Measurements from ENCODE around the gene MPL.
"Not testable (repeated sequence)": the region's sequence is repeated elsewhere in the genome, so short reads cannot be mapped to it uniquely, and the experiment has no call there.

MPL gene

GRCh38 chr1:43358121-43358745, 20.6 kb downstream of the MPL start:
- DNase-seq: no peak

GRCh38 chr1:43358746-43359693, 21.4 kb downstream of the MPL start, which contains the start of gene CDC20:
Gene CDC20, plus strand, starts transcription at chr1:43358981. Its CDS starts 235 bp downstream, at chr1:43359216.
- DNase-seq: peak; percentile 99

GRCh38 chr1:43359696-43360095, 22.1 kb downstream of the MPL start:
- no peak for DNase-seq

- no peak for DNase-seq
Measured at GRCh38 chr1:43360616-43361015, 23.0 kb downstream of the MPL start.

- no peak for DNase-seq
Measured at GRCh38 chr1:43363283-43363934, 25.8 kb downstream of the MPL start.

GRCh38 chr1:43363935-43364525, 26.4 kb downstream of the MPL start:
- no peak for DNase-seq

- no peak for DNase-seq
Measured at GRCh38 chr1:43365678-43366077, 28.1 kb downstream of the MPL start.

GRCh38 chr1:43366179-43366578, 28.6 kb downstream of the MPL start:
- no peak for DNase-seq

GRCh38 chr1:43366601-43367025, 29.0 kb downstream of the MPL start:
- DNase-seq: no peak

GRCh38 chr1:43367026-43367903, 29.6 kb downstream of the MPL start:
- DNase-seq: no peak

GRCh38 chr1:43367904-43368645, 30.5 kb downstream of the MPL start, which contains the start of gene ELOVL1:
Gene ELOVL1, minus strand, starts transcription at chr1:43368011. Its CDS starts 2,402 bp downstream, at chr1:43365609.
- peak; percentile 85 for DNase-seq

GRCh38 chr1:43368646-43369020, 31.0 kb downstream of the MPL start:
- DNase-seq: no peak

- DNase-seq: not testable (repeated sequence)
Measured at GRCh38 chr1:43369779-43370178, 32.2 kb downstream of the MPL start.

GRCh38 chr1:43370564-43370963, 32.9 kb downstream of the MPL start:
- no peak for DNase-seq

GRCh38 chr1:43372172-43372571, 34.6 kb downstream of the MPL start:
- no peak for DNase-seq

- no peak for DNase-seq
Measured at GRCh38 chr1:43373066-43373940, 35.7 kb downstream of the MPL start.

- DNase-seq: no peak
Measured at GRCh38 chr1:43376723-43377235, 39.2 kb downstream of the MPL start.

GRCh38 chr1:43377831-43378230, 40.2 kb downstream of the MPL start:
- DNase-seq: no peak

GRCh38 chr1:43379476-43379875, 41.9 kb downstream of the MPL start:
- DNase-seq: no peak

GRCh38 chr1:43381612-43382011, 44.0 kb downstream of the MPL start:
- DNase-seq: no peak
